ENCODE results near the gene ZFAND6.

Gene ZFAND6

DNA sequence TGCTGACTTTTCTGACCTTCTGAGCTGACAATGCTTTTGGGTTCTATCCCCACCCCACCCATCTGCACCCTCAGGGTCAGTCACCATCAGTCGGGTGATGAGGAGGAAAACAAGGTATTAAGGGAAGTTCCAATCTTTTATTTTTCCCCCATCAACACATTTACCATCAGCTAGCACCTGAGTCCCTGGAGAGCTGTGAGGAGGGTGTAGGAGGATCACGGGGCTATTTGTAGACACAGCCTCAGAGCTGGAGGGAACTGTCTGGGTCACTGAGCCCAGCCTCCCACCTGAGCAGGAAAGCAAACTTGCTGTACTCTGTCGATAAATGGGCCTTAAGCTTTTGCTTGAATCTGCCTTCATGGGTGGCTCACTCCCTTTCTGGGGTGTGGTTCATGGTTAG, 24.8 kb upstream of the ZFAND6 start:
- Histone ChIP-seq H2AFZ (ENCODE audit: low read length) (no peak overlapping the region), H3K4me2 (ENCODE audit: insufficient read depth, low read length, poor library complexity, severe bottlenecking) (no peak overlapping the region)

DNA sequence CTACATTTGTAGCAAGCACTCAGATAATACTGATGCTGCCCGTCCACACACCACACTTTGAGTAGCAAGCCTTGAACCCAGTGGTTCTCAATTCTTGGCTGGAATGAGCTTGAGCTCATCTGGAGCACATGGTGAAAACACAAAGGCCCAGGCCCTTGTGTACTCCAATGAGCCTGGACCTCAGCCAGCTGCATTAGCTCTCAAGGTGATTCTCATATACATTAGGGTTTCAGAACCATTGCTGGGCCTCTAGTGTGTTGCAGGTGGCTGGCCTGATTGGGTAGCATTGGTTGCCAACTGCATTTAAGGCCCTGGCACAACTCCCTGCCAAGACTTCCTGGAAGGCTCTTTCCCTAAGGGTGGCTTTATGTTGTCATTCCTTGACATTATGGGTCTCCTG, 23.4 kb upstream of the ZFAND6 start:
- H3K4ac ChIP-seq (ENCODE audit: low read length) = no peak overlapping the region
- no peak overlapping the region for H3K4me3 ChIP-seq (ENCODE audit: low read length in 2 of 2)
- no peaks in the 10 kb centered on the region for H3K27me3 ChIP-seq (ENCODE audit: control insufficient read depth in 3 of 3, insufficient read depth in 3 of 3, low read depth in 1 of 3, low read length in 3 of 3)
- H3K36me3 ChIP-seq (replicated peaks in 1 of 2; ENCODE audit: control insufficient read depth in 2 of 2, insufficient read depth in 2 of 2, low read length in 2 of 2) = no peaks in the 10 kb centered on the region
- no CpG with 5 or more reads among the region's 1 CpG for WGBS, 2 donors (ENCODE audit: extremely low coverage in 2 of 2, insufficient read length in 2 of 2, insufficient replicate concordance in 1 of 2)
- H3K27ac ChIP-seq (replicated peaks; ENCODE audit: low read length) = no peak overlapping the region
- no peak overlapping the region for H4K8ac ChIP-seq (ENCODE audit: low read depth, low read length)
- no peak overlapping the region for H3K14ac ChIP-seq (ENCODE audit: low read length)
- no peak overlapping the region for H2BK15ac ChIP-seq (ENCODE audit: low read length)
- no peak overlapping the region for H2AK5ac ChIP-seq (ENCODE audit: low read depth, low read length)
- peaks cover 5 to 31% of the 10 kb centered on the region in 2 donors for H3K4me1 ChIP-seq (ENCODE audit: control insufficient read depth in 2 of 2, insufficient read depth in 1 of 2, low read depth in 1 of 2, low read length in 2 of 2)
- no peak overlapping the region for H2BK12ac ChIP-seq (ENCODE audit: low read length)
- H3K4me2 ChIP-seq (ENCODE audit: insufficient read depth, low read length, poor library complexity, severe bottlenecking) = no peak overlapping the region
- no peak overlapping the region for H2BK120ac ChIP-seq (ENCODE audit: low read depth, low read length)
- H3K23ac ChIP-seq (ENCODE audit: low read depth, low read length, poor library complexity) = no peak overlapping the region
- no peak for DNase-seq (ENCODE audit: low spot score)
- no peak overlapping the region for H3K18ac ChIP-seq (ENCODE audit: low read length)
- H3K79me1 ChIP-seq (ENCODE audit: low read depth, low read length) = no peaks in the 10 kb centered on the region
- no peak overlapping the region for H4K91ac ChIP-seq (ENCODE audit: low read depth, low read length, poor library complexity)
- no peaks in the 10 kb centered on the region for H3K9me3 ChIP-seq (replicated peaks in 1 of 2; ENCODE audit: control insufficient read depth in 2 of 2, insufficient read depth in 1 of 2, low read depth in 1 of 2, low read length in 2 of 2)
- no peak overlapping the region for H3K9ac ChIP-seq (ENCODE audit: low read depth, low read length, poor library complexity)
- H2BK5ac ChIP-seq (ENCODE audit: low read length) = no peak overlapping the region
- H2AFZ ChIP-seq (ENCODE audit: low read length) = no peak overlapping the region

More for the DNA sequence above, 24.8 kb upstream of the ZFAND6 start:
- H3K27ac ChIP-seq (replicated peaks; ENCODE audit: low read length) = no peak overlapping the region
- H3K18ac ChIP-seq (ENCODE audit: low read length) = no peak overlapping the region
- no peak overlapping the region for H2BK15ac ChIP-seq (ENCODE audit: low read length)
- no peaks in the 10 kb centered on the region for H3K9me3 ChIP-seq (replicated peaks in 1 of 2; ENCODE audit: control insufficient read depth in 2 of 2, insufficient read depth in 1 of 2, low read depth in 1 of 2, low read length in 2 of 2)
- H4K8ac ChIP-seq (ENCODE audit: low read depth, low read length) = no peak overlapping the region
- no peak overlapping the region for H3K23ac ChIP-seq (ENCODE audit: low read depth, low read length, poor library complexity)
- no peak overlapping the region for H2BK12ac ChIP-seq (ENCODE audit: low read length)
- H3K4me3 ChIP-seq (ENCODE audit: low read length in 2 of 2) = no peak overlapping the region
- no peak overlapping the region for H4K91ac ChIP-seq (ENCODE audit: low read depth, low read length, poor library complexity)
- no CpG with 5 or more reads among the region's 3 CpGs for WGBS, 2 donors (ENCODE audit: extremely low coverage in 2 of 2, insufficient read length in 2 of 2, insufficient replicate concordance in 1 of 2)
- no peaks in the 10 kb centered on the region for H3K27me3 ChIP-seq (ENCODE audit: control insufficient read depth in 3 of 3, insufficient read depth in 3 of 3, low read depth in 1 of 3, low read length in 3 of 3)
- no peak overlapping the region for H2BK120ac ChIP-seq (ENCODE audit: low read depth, low read length)
- H3K4me1 ChIP-seq (ENCODE audit: control insufficient read depth in 2 of 2, insufficient read depth in 1 of 2, low read depth in 1 of 2, low read length in 2 of 2) = peaks cover 5 to 31% of the 10 kb centered on the region in 2 donors
- H2AK5ac ChIP-seq (ENCODE audit: low read depth, low read length) = no peak overlapping the region
- H3K14ac ChIP-seq (ENCODE audit: low read length) = no peak overlapping the region
- DNase-seq (ENCODE audit: low spot score) = no peak
- H3K4ac ChIP-seq (ENCODE audit: low read length) = no peak overlapping the region
- H3K79me1 ChIP-seq (ENCODE audit: low read depth, low read length) = no peaks in the 10 kb centered on the region
- H2BK5ac ChIP-seq (ENCODE audit: low read length) = no peak overlapping the region
- no peak overlapping the region for H3K9ac ChIP-seq (ENCODE audit: low read depth, low read length, poor library complexity)
- H3K36me3 ChIP-seq (replicated peaks in 1 of 2; ENCODE audit: control insufficient read depth in 2 of 2, insufficient read depth in 2 of 2, low read length in 2 of 2) = no peaks in the 10 kb centered on the region

DNA sequence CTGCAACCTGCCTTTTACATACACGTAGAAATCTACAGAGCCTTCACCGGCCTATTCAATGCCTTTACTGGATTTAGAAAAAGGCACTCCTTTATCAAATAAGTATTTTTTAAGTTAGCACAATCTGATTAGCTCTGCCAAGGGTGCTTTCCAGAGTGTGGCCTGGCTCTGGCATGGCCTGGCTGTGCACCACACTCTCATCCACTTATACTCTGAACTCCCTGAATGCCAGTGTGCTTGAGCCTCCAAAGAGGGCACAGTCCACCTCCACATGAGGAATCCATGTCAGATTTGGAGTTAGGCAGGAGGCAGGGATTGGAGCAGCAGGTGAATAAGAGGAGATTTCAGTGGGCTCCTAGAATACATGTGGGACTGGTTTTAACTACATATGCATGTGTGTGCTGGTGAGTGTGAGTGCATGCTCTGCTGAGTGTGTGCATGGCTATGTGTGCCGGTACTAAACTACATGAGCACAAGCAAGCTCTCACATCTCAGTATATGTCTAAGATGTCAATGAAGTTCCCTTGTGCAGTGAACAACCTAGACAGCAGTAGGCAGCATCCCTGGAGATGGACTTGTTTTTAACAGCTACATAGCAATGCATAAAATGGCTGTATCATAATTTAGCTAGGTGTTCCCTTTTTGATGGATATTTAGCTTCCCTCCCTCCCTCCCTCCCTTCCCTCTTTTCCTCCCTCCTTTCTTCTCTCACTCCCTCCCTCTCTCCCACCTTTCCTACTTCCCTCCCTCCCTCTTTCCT, 17.8 kb upstream of the ZFAND6 start:
- H2BK120ac ChIP-seq (ENCODE audit: low read depth, low read length) = no peak overlapping the region
- no peak overlapping the region for H2AFZ ChIP-seq (ENCODE audit: low read length)
- WGBS, 2 donors (ENCODE audit: extremely low coverage in 2 of 2, insufficient read length in 2 of 2, insufficient replicate concordance in 1 of 2) = no CpG with 5 or more reads among the region's 3 CpGs
- H3K4me2 ChIP-seq (ENCODE audit: insufficient read depth, low read length, poor library complexity, severe bottlenecking) = no peak overlapping the region
- H3K36me3 ChIP-seq (replicated peaks in 1 of 2; ENCODE audit: control insufficient read depth in 2 of 2, insufficient read depth in 2 of 2, low read length in 2 of 2) = no peaks in the 10 kb centered on the region
- no peak overlapping the region for H3K4me3 ChIP-seq (ENCODE audit: low read length in 2 of 2)
- H3K27ac ChIP-seq (replicated peaks; ENCODE audit: low read length) = no peak overlapping the region
- H3K4me1 ChIP-seq (ENCODE audit: control insufficient read depth in 2 of 2, insufficient read depth in 1 of 2, low read depth in 1 of 2, low read length in 2 of 2) = no peaks in the 10 kb centered on the region
- no peak overlapping the region for H4K91ac ChIP-seq (ENCODE audit: low read depth, low read length, poor library complexity)
- H3K79me1 ChIP-seq (ENCODE audit: low read depth, low read length) = no peaks in the 10 kb centered on the region
- no peak overlapping the region for H2BK12ac ChIP-seq (ENCODE audit: low read length)
- no peaks in the 10 kb centered on the region for H3K9me3 ChIP-seq (replicated peaks in 1 of 2; ENCODE audit: control insufficient read depth in 2 of 2, insufficient read depth in 1 of 2, low read depth in 1 of 2, low read length in 2 of 2)
- H2AK5ac ChIP-seq (ENCODE audit: low read depth, low read length) = no peak overlapping the region
- H3K18ac ChIP-seq (ENCODE audit: low read length) = no peak overlapping the region
- no peaks in the 10 kb centered on the region for H3K27me3 ChIP-seq (ENCODE audit: control insufficient read depth in 3 of 3, insufficient read depth in 3 of 3, low read depth in 1 of 3, low read length in 3 of 3)
- H3K23ac ChIP-seq (ENCODE audit: low read depth, low read length, poor library complexity) = no peak overlapping the region
- H3K9ac ChIP-seq (ENCODE audit: low read depth, low read length, poor library complexity) = no peak overlapping the region
- DNase-seq (ENCODE audit: low spot score) = no peak
- H2BK5ac ChIP-seq (ENCODE audit: low read length) = no peak overlapping the region
- H2BK15ac ChIP-seq (ENCODE audit: low read length) = no peak overlapping the region
- no peak overlapping the region for H3K4ac ChIP-seq (ENCODE audit: low read length)
- no peak overlapping the region for H4K8ac ChIP-seq (ENCODE audit: low read depth, low read length)
- no peak overlapping the region for H3K14ac ChIP-seq (ENCODE audit: low read length)

DNA sequence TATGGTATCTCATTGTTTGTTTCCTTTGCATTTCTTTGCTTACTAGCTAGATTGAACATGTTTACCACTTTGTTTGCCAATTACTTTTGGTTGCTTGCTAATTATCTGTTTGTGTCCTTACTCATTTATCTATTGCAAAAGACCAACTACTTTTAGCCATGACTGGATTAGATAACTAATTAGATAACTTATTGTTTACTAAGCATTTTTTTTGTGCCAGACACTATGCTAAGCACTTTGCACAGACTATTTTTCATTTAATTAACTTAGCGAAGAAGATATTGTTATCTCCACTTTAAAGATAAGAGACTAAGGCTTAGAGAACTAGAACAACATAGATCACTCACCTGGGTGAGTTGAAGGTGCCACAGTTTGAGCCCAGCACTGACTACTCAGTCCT, 16.9 kb upstream of the ZFAND6 start:
- no peaks in the 10 kb centered on the region for H3K9me3 ChIP-seq (replicated peaks in 1 of 2; ENCODE audit: control insufficient read depth in 2 of 2, insufficient read depth in 1 of 2, low read depth in 1 of 2, low read length in 2 of 2)
- H3K27ac ChIP-seq (replicated peaks; ENCODE audit: low read length) = no peak overlapping the region
- H3K23ac ChIP-seq (ENCODE audit: low read depth, low read length, poor library complexity) = no peak overlapping the region
- no peaks in the 10 kb centered on the region for H3K27me3 ChIP-seq (ENCODE audit: control insufficient read depth in 3 of 3, insufficient read depth in 3 of 3, low read depth in 1 of 3, low read length in 3 of 3)
- no peaks in the 10 kb centered on the region for H3K36me3 ChIP-seq (replicated peaks in 1 of 2; ENCODE audit: control insufficient read depth in 2 of 2, insufficient read depth in 2 of 2, low read length in 2 of 2)
- no peak overlapping the region for H3K9ac ChIP-seq (ENCODE audit: low read depth, low read length, poor library complexity)
- H3K4me1 ChIP-seq (ENCODE audit: control insufficient read depth in 2 of 2, insufficient read depth in 1 of 2, low read depth in 1 of 2, low read length in 2 of 2) = no peaks in the 10 kb centered on the region
- no peak overlapping the region for H2BK120ac ChIP-seq (ENCODE audit: low read depth, low read length)
- H3K14ac ChIP-seq (ENCODE audit: low read length) = no peak overlapping the region
- H3K18ac ChIP-seq (ENCODE audit: low read length) = no peak overlapping the region
- H2BK12ac ChIP-seq (ENCODE audit: low read length) = no peak overlapping the region
- H2BK15ac ChIP-seq (ENCODE audit: low read length) = no peak overlapping the region
- no peak for DNase-seq (ENCODE audit: low spot score)
- H2BK5ac ChIP-seq (ENCODE audit: low read length) = no peak overlapping the region
- H2AK5ac ChIP-seq (ENCODE audit: low read depth, low read length) = no peak overlapping the region
- no CpG with 5 or more reads among the region's 1 CpG for whole genome bisulfite sequencing, 2 donors (ENCODE audit: extremely low coverage in 2 of 2, insufficient read length in 2 of 2, insufficient replicate concordance in 1 of 2)
- no peak overlapping the region for H3K4ac ChIP-seq (ENCODE audit: low read length)
- H2AFZ ChIP-seq (ENCODE audit: low read length) = no peak overlapping the region
- H4K8ac ChIP-seq (ENCODE audit: low read depth, low read length) = no peak overlapping the region
- no peak overlapping the region for H4K91ac ChIP-seq (ENCODE audit: low read depth, low read length, poor library complexity)
- H3K4me2 ChIP-seq (ENCODE audit: insufficient read depth, low read length, poor library complexity, severe bottlenecking) = no peak overlapping the region
- H3K4me3 ChIP-seq (ENCODE audit: low read length in 2 of 2) = no peak overlapping the region
- H3K79me1 ChIP-seq (ENCODE audit: low read depth, low read length) = no peaks in the 10 kb centered on the region

All from neuronal stem cell (in vitro differentiated cells).